ENCODE measurements around the gene DIS3L2.

DNA sequence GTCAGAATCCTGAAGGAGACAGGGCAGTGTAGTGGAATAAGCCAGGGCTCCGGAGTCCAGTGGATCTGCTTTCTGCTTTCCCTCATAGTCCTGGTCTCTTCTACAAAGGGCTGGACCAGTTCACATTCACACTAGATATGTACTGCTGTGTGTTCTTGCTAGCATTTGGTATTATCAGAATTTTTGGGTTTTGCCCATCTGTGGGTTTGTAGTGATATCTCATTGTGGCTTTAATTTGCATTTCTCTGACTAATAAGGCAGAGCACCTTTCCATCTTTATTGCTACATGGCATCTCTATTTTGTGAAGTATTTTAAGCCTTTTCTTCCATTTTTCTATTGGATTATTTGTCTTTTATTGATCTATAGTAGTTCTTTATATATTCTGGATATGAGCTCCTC is 114.8 kb downstream of the DIS3L2 start:
- TF ChIP-seq ARNTL (CRISPR knock-in tag; IDR thresholded peaks at IDR 0.05; ENCODE audit: borderline replicate concordance, low read depth), result no peak
- no peak for TF ChIP-seq CREB5 (CRISPR knock-in tag; IDR thresholded peaks at IDR 0.05; ENCODE audit: low read depth)
- TF ChIP-seq OSR1 (CRISPR knock-in tag; IDR thresholded peaks at IDR 0.05), result no peak
- no peak for TF ChIP-seq SNAI2 (CRISPR knock-in tag; IDR thresholded peaks at IDR 0.05)
- no peak for TF ChIP-seq ZNF565 (CRISPR knock-in tag; conservative IDR thresholded peaks at IDR 0.05; ENCODE audit: low read depth)
- no peak for TF ChIP-seq TSHZ2 (CRISPR knock-in tag; IDR thresholded peaks at IDR 0.05)
- no peak for TF ChIP-seq GLIS3 (CRISPR knock-in tag; IDR thresholded peaks at IDR 0.05)

Data from SK-N-SH treated with all-trans-retinoic acid at 6 μM for 48 hours (cell line).